H1 (cell line): ENCODE measurements around the gene R3HDM2. TPM values are rescaled to one million over a fixed set of nuclear protein-coding genes. Genes with fewer than 3 reads are reported as not detected.
A peak's percentile ranks its signal among the peaks of the same experiment; 100 is the strongest.

Experiments
- CTCF ChIA-PET: fragments of 300-600 bp; sonication (Branson Sonifier 250); formaldehyde crosslinking; loops from one replicate; lab custom pipeline; 2021; ENCODE audit not compliant: partially characterized antibody; lab: Charles Lee
- POLR2A ChIA-PET: fragments of 300-600 bp; sonication (Branson Sonifier 250); formaldehyde crosslinking; loops from one replicate; lab custom pipeline; 2021; ENCODE audit warnings: inconsistent platforms; ENCODE audit not compliant: partially characterized antibody; lab: Charles Lee
- DNase-seq, 2 experiments: peaks; one replicate each; pipeline versions ENCODE4 v3.0.0 to v3.0.0-alpha.2; 2010 to 2022; ENCODE audit warnings: low spot score in 2 of 2, low read depth in 1 of 2, mixed read lengths in 1 of 2
- FAIRE-seq: peaks from 2 replicates; lab custom pipeline; 2011; peaks lifted over from hg19 to GRCh38; lab: Jason Lieb, UNC
- H2AFZ ChIP-seq: 2 replicates; pipeline ENCODE4 v1.8.1; 2012; ENCODE audit warnings: low read length, inconsistent platforms
- H2AK5ac ChIP-seq: 2 replicates; pipeline ENCODE4 v1.6.1; 2013; ENCODE audit warnings: low read depth, low read length
- H2BK120ac ChIP-seq: replicated peaks from 2 replicates; pipeline ENCODE3; 2013; ENCODE audit warnings: low read depth, low read length, inconsistent platforms
- H2BK12ac ChIP-seq: 2 replicates; pipeline ENCODE4 v1.6.1; 2013; ENCODE audit warnings: low read depth, low read length
- H2BK15ac ChIP-seq: 2 replicates; pipeline ENCODE4 v1.6.1; 2013; ENCODE audit warnings: low read length
- H2BK20ac ChIP-seq: 2 replicates; pipeline ENCODE4 v1.6.1; 2013; ENCODE audit warnings: low read length
- H2BK5ac ChIP-seq: 2 replicates; pipeline ENCODE4 v1.6.1; 2013; ENCODE audit warnings: low read depth, low read length
- H3K14ac ChIP-seq: 2 replicates; pipeline ENCODE4 v1.6.1; 2013; ENCODE audit warnings: inconsistent platforms; ENCODE audit not compliant: insufficient read length
- H3K18ac ChIP-seq: 2 replicates; pipeline ENCODE4 v1.6.1; 2013; ENCODE audit warnings: low read length; ENCODE audit errors: extremely low read depth
- H3K23ac ChIP-seq: 2 replicates; pipeline ENCODE4 v1.6.1; 2013; ENCODE audit warnings: inconsistent platforms; ENCODE audit not compliant: insufficient read length
- H3K23me2 ChIP-seq: 2 replicates; pipeline ENCODE4 v1.6.1; 2013; ENCODE audit warnings: low read depth, low read length
- H3K27ac ChIP-seq: 2 replicates; pipeline ENCODE4 v1.6.1; 2011; ENCODE audit warnings: low read depth, low read length, inconsistent platforms
- H3K27me3 ChIP-seq, 4 experiments: replicated peaks in 1 of 4; 1 replicate in 1 of 4; 2 replicates in 3 of 4; pipeline versions ENCODE4 v1.6.1 to v1.8.1; 2011 to 2013; ENCODE audit warnings: low read length in 3 of 4, mild to moderate bottlenecking in 3 of 4, inconsistent platforms in 2 of 4, mixed read lengths in 2 of 4, moderate library complexity in 1 of 4; ENCODE audit not compliant: control insufficient read depth in 3 of 4, insufficient read depth in 3 of 4; ENCODE audit errors: extremely low read depth in 1 of 4
- H3K36me3 ChIP-seq, 4 experiments: 2 replicates each; pipeline versions ENCODE4 v1.6.1 to v1.8.1; 2011 to 2013; ENCODE audit warnings: mild to moderate bottlenecking in 4 of 4, low read length in 3 of 4, moderate library complexity in 2 of 4, control low read depth in 1 of 4, inconsistent platforms in 1 of 4; ENCODE audit not compliant: insufficient read depth in 4 of 4, control insufficient read depth in 2 of 4
- H3K4ac ChIP-seq: replicated peaks from 2 replicates; pipeline ENCODE3; 2013; ENCODE audit warnings: low read length, low read depth, mixed read lengths, inconsistent platforms; ENCODE audit not compliant: insufficient read length
- H3K4me1 ChIP-seq, 4 experiments: replicated peaks in 1 of 4; 1 replicate in 1 of 4; 2 replicates in 3 of 4; pipeline versions ENCODE4 v1.6.1 to v1.8.1; 2011 to 2013; ENCODE audit warnings: low read length in 3 of 4, inconsistent platforms in 2 of 4, mixed read lengths in 1 of 4; ENCODE audit not compliant: insufficient read depth in 4 of 4, control insufficient read depth in 3 of 4
- H3K4me2 ChIP-seq, 2 experiments: 2 replicates each; pipeline versions ENCODE4 v1.6.1 to v1.8.1; 2011 to 2013; ENCODE audit warnings: low read depth in 2 of 2, low read length in 2 of 2, control low read depth in 1 of 2, inconsistent platforms in 1 of 2, mild to moderate bottlenecking in 1 of 2; ENCODE audit not compliant: insufficient read depth in 1 of 2
- H3K4me3 ChIP-seq, 4 experiments: fragments of 200-600, 300-600 bp in 1 of 4; sonication (generic), shearing (Covaris generic), sonication (Bioruptor Twin) in 1 of 4; 2 replicates each; pipeline versions ENCODE4 v1.5.1 to v1.8.1; 2011 to 2016; ENCODE audit warnings: low read length in 4 of 4, low read depth in 3 of 4, control low read depth in 2 of 4, inconsistent platforms in 2 of 4, mild to moderate bottlenecking in 2 of 4, mixed read lengths in 1 of 4, moderate library complexity in 1 of 4; ENCODE audit not compliant: insufficient read depth in 2 of 4; ENCODE audit errors: extremely low read depth in 1 of 4
- H3K56ac ChIP-seq: replicated peaks from 2 replicates; pipeline ENCODE3; 2013; ENCODE audit warnings: low read depth, mild to moderate bottlenecking, mixed read lengths, low read length, inconsistent platforms; ENCODE audit not compliant: insufficient read length
- H3K79me1 ChIP-seq: 2 replicates; pipeline ENCODE4 v1.6.1; 2013; ENCODE audit warnings: low read depth, low read length, control low read depth
- H3K79me2 ChIP-seq, 2 experiments: 2 replicates each; pipeline versions ENCODE4 v1.6.1 to v1.8.1; 2012 to 2013; ENCODE audit warnings: low read length in 2 of 2, mild to moderate bottlenecking in 2 of 2, inconsistent platforms in 1 of 2; ENCODE audit not compliant: insufficient read depth in 2 of 2, control insufficient read depth in 1 of 2
- H3K9ac ChIP-seq, 4 experiments: replicated peaks in 1 of 4; 1 replicate in 1 of 4; 2 replicates in 3 of 4; pipeline versions ENCODE4 v1.6.1 to v1.8.1; 2011 to 2013; ENCODE audit warnings: low read depth in 3 of 4, low read length in 3 of 4, control low read depth in 2 of 4, mild to moderate bottlenecking in 2 of 4, moderate library complexity in 2 of 4, inconsistent platforms in 1 of 4; ENCODE audit errors: extremely low read depth in 1 of 4
- H3K9me3 ChIP-seq, 2 experiments: 2 replicates each; pipeline versions ENCODE4 v1.6.1 to v1.8.1; 2012 to 2013; ENCODE audit warnings: mild to moderate bottlenecking in 2 of 2, moderate library complexity in 2 of 2, control low read depth in 1 of 2, inconsistent platforms in 1 of 2, low read depth in 1 of 2, low read length in 1 of 2, mixed read lengths in 1 of 2; ENCODE audit not compliant: insufficient read depth in 2 of 2
- H4K20me1 ChIP-seq, 2 experiments: replicated peaks in 1 of 2; 2 replicates each; pipeline versions ENCODE3 to v1.8.1; 2011 to 2013; ENCODE audit warnings: inconsistent platforms in 2 of 2, low read length in 2 of 2, mild to moderate bottlenecking in 1 of 2; ENCODE audit not compliant: insufficient read depth in 2 of 2, control insufficient read depth in 1 of 2
- H4K5ac ChIP-seq: 2 replicates; pipeline ENCODE4 v1.6.1; 2013; ENCODE audit warnings: low read length, low read depth, mixed read lengths, inconsistent platforms; ENCODE audit not compliant: insufficient read length
- H4K8ac ChIP-seq: 2 replicates; pipeline ENCODE4 v1.8.0; 2013; ENCODE audit warnings: mild to moderate bottlenecking, moderate library complexity, low read length, inconsistent platforms; ENCODE audit not compliant: insufficient read depth; ENCODE audit errors: extremely low read depth
- H4K91ac ChIP-seq: replicated peaks from 2 replicates; pipeline ENCODE3; 2013; ENCODE audit warnings: low read length, mixed read lengths, inconsistent platforms; ENCODE audit not compliant: insufficient read length
- PHF8 ChIP-seq: fragments of 200-600 bp; sonication (generic); conservative IDR thresholded peaks from 2 replicates; pipeline ENCODE4 v1.7.1; 2012; ENCODE audit warnings: low read depth, mild to moderate bottlenecking, inconsistent platforms, low read length, moderate library complexity
- WGBS, 2 experiments: shearing (Covaris generic) in 1 of 2; methylation state at CpG; one replicate each; pipeline versions ENCODE4 v1.1.6 to v1.1.7; 2013 to 2015; ENCODE audit warnings: low lambda C conversion rate in 2 of 2, mixed read lengths in 2 of 2, inconsistent platforms in 1 of 2, low coverage in 1 of 2, missing lambda C conversion rate in 1 of 2; ENCODE audit not compliant: insufficient replicate concordance in 2 of 2, insufficient coverage in 1 of 2, insufficient read length in 1 of 2; ENCODE audit errors: extremely low coverage in 1 of 2, missing lambda C conversion rate in 1 of 2; 5-methylcytosine and 5-hydroxymethylcytosine counted together
- polyA plus RNA-seq, 7 experiments: library from polyadenylated mRNA; depleted of rRNA in 3 of 7; stranded (reverse) in 5 of 7; unstranded in 2 of 7; fragments of >200 nt in 5 of 7; fragments of 200-250 nt in 2 of 7; gene quantifications; 1 replicate in 5 of 7; 2 replicates in 1 of 7; 4 replicates in 1 of 7; pipeline versions ENCODE4 v1.2.1 to v1.2.3, GENCODE V29; 2011 to 2013; ENCODE audit warnings: missing spikeins in 2 of 7, mixed read lengths in 2 of 7
- total RNA-seq: library from RNA; stranded (reverse); fragmentation: NEBNext Ultra II Directional; extraction: Animal tissue kit (Norgen Biotek cat#: 25700); gene quantifications from 2 replicates; pipeline ENCODE4 v1.2.1, GENCODE V29; 2021

Gene R3HDM2
- total and polyA plus RNA-seq, 2 of the 8 experiments (the other 6 are each of a cell fraction or from before 2014, with no cell fraction given): 25.6 to 27.0 TPM

DNA sequence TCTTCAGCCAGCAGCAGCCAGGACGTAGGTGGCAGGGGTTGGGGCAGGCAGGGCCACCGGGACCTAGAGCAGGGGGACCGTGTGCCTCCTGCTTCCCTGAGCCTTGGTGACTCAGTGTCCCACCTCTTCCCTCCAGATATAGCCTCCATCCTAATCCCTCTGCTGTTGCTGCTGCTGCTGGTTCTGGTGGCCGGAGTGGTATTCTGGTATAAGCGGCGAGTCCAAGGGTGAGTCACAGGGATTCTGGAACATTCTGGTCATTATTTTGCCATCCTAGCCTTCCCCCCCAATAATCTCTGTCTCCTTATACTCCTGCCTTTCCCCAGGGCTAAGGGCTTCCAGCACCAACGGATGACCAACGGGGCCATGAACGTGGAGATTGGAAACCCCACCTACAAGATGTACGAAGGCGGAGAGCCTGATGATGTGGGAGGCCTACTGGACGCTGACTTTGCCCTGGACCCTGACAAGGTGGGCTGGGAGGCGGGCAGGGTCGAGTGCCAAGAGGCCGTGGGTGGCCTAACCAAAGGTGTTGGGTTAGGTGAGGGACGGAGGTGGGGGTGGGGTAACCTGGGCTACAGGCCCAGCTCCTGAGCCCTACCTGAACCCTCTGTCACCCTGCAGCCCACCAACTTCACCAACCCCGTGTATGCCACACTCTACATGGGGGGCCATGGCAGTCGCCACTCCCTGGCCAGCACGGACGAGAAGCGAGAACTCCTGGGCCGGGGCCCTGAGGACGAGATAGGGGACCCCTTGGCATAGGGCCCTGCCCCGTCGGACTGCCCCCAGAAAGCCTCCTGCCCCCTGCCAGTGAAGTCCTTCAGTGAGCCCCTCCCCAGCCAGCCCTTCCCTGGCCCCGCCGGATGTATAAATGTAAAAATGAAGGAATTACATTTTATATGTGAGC, 218.8 kb downstream of the R3HDM2 start:
- Histone ChIP-seq H2AK5ac (no peak overlapping the region; the same call in 1 of the 2 replicates), H3K4me3 (no peak overlapping the region), H3K4me2 (no peak overlapping the region), H2BK12ac (no peak overlapping the region), H3K9ac (no peak overlapping the region), H4K91ac (no peak overlapping the region), H3K9me3 (no peaks in the 10 kb centered on the region), H2BK20ac (no peak overlapping the region), H4K8ac (peak overlapping the region; percentile 9; the same call in 1 of the 2 replicates), H3K79me1 (no peaks in the 10 kb centered on the region), H2BK120ac (no peak overlapping the region), H4K5ac (no peak overlapping the region), H3K23me2 (peaks cover 3% of the 10 kb centered on the region; the same call in 1 of the 2 replicates), H3K18ac (no peak overlapping the region), H3K27ac (no peak overlapping the region), H3K4me1 (peaks cover 9 to 26% (median 17%) of the 10 kb centered on the region in 4 experiments), H3K4ac (no peak overlapping the region), H3K23ac (no peak overlapping the region), H2BK5ac (no peak overlapping the region), H3K36me3 (peaks cover 5 to 39% (median 25%) of the 10 kb centered on the region in 4 experiments; a peak in 7 of 8 replicates), H3K27me3 (peaks cover 21 to 33% (median 30%) of the 10 kb centered on the region in 4 experiments), H3K79me2 (no peaks in the 10 kb centered on the region), H2AFZ (no peak overlapping the region), H4K20me1 (peaks cover 2 to 11% of the 10 kb centered on the region in 2 experiments), H3K14ac (no peak overlapping the region), H2BK15ac (no peak overlapping the region), H3K56ac (no peak overlapping the region)
- DNase-seq (no peak), FAIRE-seq (no peak)
- 90% methylated on average over 27 of the region's 27 CpGs; no CpG with 5 or more reads in 1 of the 2 experiments for WGBS, 2 experiments
- CTCF ChIA-PET: interaction anchor here (0.6 to 10.1 kb wide), 14 partner anchors 10 to 251 kb away, joined by 3 to 726 read pairs (median 5); partner anchors contain the start of genes SHMT2 and STAC3
- POLR2A ChIA-PET: interaction anchor here (1.2 to 8.8 kb wide), 6 partner anchors 10 to 35 kb away, joined by 3 to 686 read pairs (median 18); partner anchors contain the start of gene SHMT2
- TF ChIP-seq PHF8: no peak
